Prostate gland (tissue), 2 donors: ENCODE measurements around the gene YPEL3.

Experiments used
- CTCF ChIP-seq, 4 experiments: fragments of 200-600 bp in 2 of 4; fragments of 450-650 bp in 2 of 4; sonication (generic) in 2 of 4; IDR thresholded peaks; 1 replicate in 3 of 4; 2 replicates in 1 of 4; pipeline ENCODE4 v1.5.1; 2016 to 2019; ENCODE audit warnings: antibody characterized with exemption in 4 of 4, mild to moderate bottlenecking in 2 of 4, moderate library complexity in 2 of 4
- POLR2A ChIP-seq: fragments of 450-650 bp; IDR thresholded peaks from one replicate; pipeline ENCODE4 v1.6.1; 2016; ENCODE audit warnings: antibody characterized with exemption, mild to moderate bottlenecking
- POLR2AphosphoS5 ChIP-seq: sonication (generic); formaldehyde crosslinking; IDR thresholded peaks from one replicate; pipeline ENCODE4 v1.6.1; 2017; ENCODE audit warnings: antibody characterized with exemption

- TF ChIP-seq CTCF (IDR thresholded peaks at IDR 0.05) = no peak
- TF ChIP-seq POLR2A = no peak
- TF ChIP-seq POLR2AphosphoS5 = no peak
These were observed 5.2 kb downstream of the YPEL3 start for GRCh38 chr16:30090610-30091331.
